SK-N-SH (cell line): ENCODE measurements around the gene CDH24. TPM values are rescaled to one million over a fixed set of nuclear protein-coding genes. Genes with fewer than 3 reads are reported as not detected.
A peak's percentile ranks its signal among the peaks of the same experiment; 100 is the strongest.

Experiments
- CTCF ChIA-PET: fragments of 300-600, 350-600 bp; formaldehyde crosslinking; extraction: SDS; loops from one replicate; lab custom pipeline; 2021; lab: Yijun Ruan, JAX
- POLR2A ChIA-PET: fragments of 350-600 bp; sonication (Branson Sonifier 250); formaldehyde crosslinking; extraction: SDS; loops from one replicate; lab custom pipeline; 2020; ENCODE audit warnings: antibody characterized with exemption, inconsistent platforms; lab: Yijun Ruan, JAX
- DNase-seq: peaks from one replicate; pipeline ENCODE4 v3.0.0; 2012
- H2AFZ ChIP-seq: fragments of 200-600 bp; sonication (generic); 2 replicates; pipeline ENCODE4 v1.8.1; 2016; ENCODE audit warnings: antibody characterized with exemption, mild to moderate bottlenecking, low read depth
- H3F3A ChIP-seq: fragments of 200-600 bp; sonication (generic); replicated peaks from 2 replicates; pipeline ENCODE3; 2016; ENCODE audit warnings: antibody characterized with exemption, mild to moderate bottlenecking; ENCODE audit not compliant: insufficient read depth
- H3K27ac ChIP-seq, 2 experiments: fragments of 200-500 bp in 1 of 2; fragments of 200-600 bp in 1 of 2; sonication (Bioruptor generic) in 1 of 2; sonication (generic), shearing (Covaris generic) in 1 of 2; 2 replicates each; pipeline versions ENCODE4 v1.5.1 to v1.6.1; 2014 to 2016; ENCODE audit warnings: low read depth in 2 of 2, inconsistent platforms in 1 of 2, low read length in 1 of 2, mild to moderate bottlenecking in 1 of 2, mixed read lengths in 1 of 2
- H3K27me3 ChIP-seq: fragments of 200-600 bp; sonication (generic), shearing (Covaris generic); 2 replicates; pipeline ENCODE4 v1.6.1; 2016; ENCODE audit warnings: mixed run types; ENCODE audit not compliant: insufficient read depth
- H3K36me3 ChIP-seq, 2 experiments: fragments of 200-500 bp in 1 of 2; fragments of 200-600 bp in 1 of 2; sonication (Bioruptor generic) in 1 of 2; sonication (generic) in 1 of 2; replicated peaks in 1 of 2; 2 replicates each; pipeline versions ENCODE3 to v1.5.1; 2014 to 2016; ENCODE audit warnings: low read length in 1 of 2, mild to moderate bottlenecking in 1 of 2; ENCODE audit not compliant: insufficient read depth in 2 of 2, control insufficient read depth in 1 of 2
- H3K4me1 ChIP-seq, 2 experiments: fragments of 200-500 bp in 1 of 2; fragments of 200-600 bp in 1 of 2; sonication (Bioruptor generic) in 1 of 2; sonication (generic), shearing (Covaris generic) in 1 of 2; 2 replicates each; pipeline versions ENCODE4 v1.5.1 to v1.6.1; 2014 to 2016; ENCODE audit warnings: low read depth in 1 of 2, low read length in 1 of 2, mixed run types in 1 of 2; ENCODE audit not compliant: insufficient read depth in 2 of 2, control insufficient read depth in 1 of 2
- H3K4me2 ChIP-seq: fragments of 200-600 bp; sonication (generic), shearing (Covaris generic); 2 replicates; pipeline ENCODE4 v1.6.1; 2017; ENCODE audit warnings: mixed run types
- H3K4me3 ChIP-seq, 2 experiments: fragments of 200-500 bp in 1 of 2; fragments of 200-600 bp in 1 of 2; sonication (Bioruptor generic) in 1 of 2; sonication (generic), shearing (Covaris generic) in 1 of 2; 2 replicates each; pipeline versions ENCODE4 v1.5.1 to v1.8.1; 2014 to 2016; ENCODE audit warnings: low read depth in 2 of 2, inconsistent platforms in 1 of 2, low read length in 1 of 2, mild to moderate bottlenecking in 1 of 2, mixed read lengths in 1 of 2, moderate library complexity in 1 of 2
- H3K79me2 ChIP-seq: fragments of 200-600 bp; sonication (generic); 2 replicates; pipeline ENCODE4 v1.8.1; 2017; ENCODE audit warnings: mild to moderate bottlenecking; ENCODE audit not compliant: insufficient read depth
- H3K9ac ChIP-seq: fragments of 200-600 bp; sonication (generic); 2 replicates; pipeline ENCODE4 v1.6.1; 2017; ENCODE audit warnings: mixed run types
- H3K9me2 ChIP-seq: fragments of 200-600 bp; sonication (generic); 2 replicates; pipeline ENCODE4 v1.6.1; 2017; ENCODE audit warnings: mixed run types
- H3K9me3 ChIP-seq: fragments of 200-600 bp; sonication (generic); 2 replicates; pipeline ENCODE4 v1.6.1; 2017; ENCODE audit warnings: mixed run types, mild to moderate bottlenecking, moderate library complexity
- H4K20me1 ChIP-seq: fragments of 200-600 bp; sonication (generic); 2 replicates; pipeline ENCODE4 v1.6.1; 2017; ENCODE audit warnings: mild to moderate bottlenecking, mixed run types; ENCODE audit not compliant: insufficient read depth
- CHD2 ChIP-seq: fragments of 150-350 bp; IDR thresholded peaks from 2 replicates; pipeline ENCODE4 v1.6.1; 2018; ENCODE audit warnings: low read length; ENCODE audit not compliant: partially characterized antibody
- ELF1 ChIP-seq: IDR thresholded peaks from 2 replicates; pipeline ENCODE4 v1.4.0; 2012
- FOSL2 ChIP-seq: IDR thresholded peaks from 2 replicates; pipeline ENCODE4 v1.4.0; 2012; ENCODE audit warnings: low read depth, mild to moderate bottlenecking, moderate library complexity, borderline replicate concordance
- GABPA ChIP-seq: IDR thresholded peaks from 2 replicates; pipeline ENCODE4 v1.4.0; 2012; ENCODE audit warnings: low read depth, mild to moderate bottlenecking
- IRF3 ChIP-seq: fragments of 150-350 bp; IDR thresholded peaks from 2 replicates; pipeline ENCODE4 v1.6.1; 2016; ENCODE audit warnings: mild to moderate bottlenecking, low read depth, low read length
- JUND ChIP-seq: IDR thresholded peaks from 2 replicates; pipeline ENCODE4 v1.4.0; 2012
- MAX ChIP-seq: IDR thresholded peaks from 2 replicates; pipeline ENCODE4 v1.4.0; 2012; ENCODE audit warnings: low read depth
- MXI1 ChIP-seq: IDR thresholded peaks from 2 replicates; pipeline ENCODE4 v1.6.1; 2012; ENCODE audit warnings: mild to moderate bottlenecking, low read depth, low read length, improper control_type of control experiment
- POLR2AphosphoS5 ChIP-seq: IDR thresholded peaks from 2 replicates; pipeline ENCODE4 v1.6.1; 2012; ENCODE audit warnings: low read depth, low read length
- RFX5 ChIP-seq: IDR thresholded peaks from 2 replicates; pipeline ENCODE4 v1.6.1; 2012; ENCODE audit warnings: mild to moderate bottlenecking, improper control_type of control experiment, low read length
- TAF1 ChIP-seq: IDR thresholded peaks from 2 replicates; pipeline ENCODE4 v1.6.1; 2012; ENCODE audit warnings: low read depth, mild to moderate bottlenecking, low read length, moderate library complexity, borderline replicate concordance
- YY1 ChIP-seq: IDR thresholded peaks from 2 replicates; pipeline ENCODE4 v1.4.0; 2012; ENCODE audit warnings: low read depth, mild to moderate bottlenecking
- whole genome bisulfite sequencing: methylation state at CpG from one replicate; pipeline ENCODE4 v1.1.6; 2017; ENCODE audit warnings: low lambda C conversion rate; 5-methylcytosine and 5-hydroxymethylcytosine counted together
- polyA plus RNA-seq, 3 experiments: library from polyadenylated mRNA; depleted of rRNA; stranded (reverse); fragments of >200 nt; gene quantifications; 2 replicates each; pipeline ENCODE4 v1.2.3, GENCODE V29; 2012
- TF ChIP-seq, protein P1 (sequence below): IDR thresholded peaks from 2 replicates; pipeline ENCODE4 v1.6.1; 2012; ENCODE audit warnings: mild to moderate bottlenecking, low read depth, low read length, moderate library complexity
- TF ChIP-seq, protein P2 (sequence below): fragments of 150-350 bp; IDR thresholded peaks from 2 replicates; pipeline ENCODE4 v1.6.1; 2017; ENCODE audit warnings: antibody characterized with exemption, low read length, low read depth, borderline replicate concordance

CDH24 gene
- polyA plus RNA-seq, 1 of the 3 experiments (the other 2 are of a cell fraction), result 30.8 TPM

DNA sequence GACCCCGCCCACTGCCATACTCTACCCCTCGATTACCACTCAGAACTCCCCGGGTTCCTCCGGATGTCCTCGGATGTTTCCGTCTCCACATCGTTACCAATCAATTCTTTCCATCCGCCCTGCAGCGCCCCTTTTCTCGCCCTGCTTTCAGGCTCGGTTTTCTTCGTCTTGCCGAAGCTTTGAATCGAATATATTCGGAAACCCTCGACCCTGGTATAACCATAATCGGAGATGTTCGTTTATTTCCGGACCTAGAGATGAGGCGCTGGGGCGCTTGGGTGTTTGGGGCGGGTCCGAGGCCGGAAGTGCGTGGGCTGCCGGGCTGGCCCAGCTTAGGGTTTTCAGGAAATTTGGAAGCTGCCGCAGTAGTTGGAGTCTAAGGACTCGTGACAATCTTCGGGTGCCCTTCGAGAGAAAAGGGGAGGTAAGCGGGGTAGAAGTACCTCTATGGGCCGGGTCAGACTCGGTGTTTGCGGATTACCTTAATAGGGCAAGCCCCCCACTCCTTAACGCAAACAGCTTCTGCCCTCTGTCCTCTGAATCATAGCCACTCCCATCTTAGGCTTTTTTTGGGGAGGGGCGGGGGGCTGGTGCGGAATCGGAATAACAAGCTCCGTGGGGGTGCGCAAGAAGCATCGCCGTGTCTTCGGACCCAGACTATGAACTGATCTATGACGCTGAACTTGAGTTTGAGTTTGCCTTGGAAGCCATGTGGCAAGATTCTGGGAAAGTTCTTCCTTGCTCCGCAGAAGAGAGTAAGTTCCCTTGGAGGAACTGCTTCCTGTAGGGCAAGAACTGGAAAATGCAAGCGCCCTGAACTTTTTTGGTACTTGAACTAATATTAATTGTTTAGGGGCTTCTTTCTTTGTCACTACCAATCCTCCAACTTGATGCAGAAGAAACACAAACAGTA, 38.1 kb upstream of the CDH24 start, which contains the start of gene C14orf119:
C14orf119 (plus strand) TSS at position 310 of the 913 bp plus-strand sequence. CDS start 2,154 bp downstream, outside the sequence.
- Histone ChIP-seq H3F3A (no peaks in the 10 kb centered on the region), H4K20me1 (peaks cover 58% of the 10 kb centered on the region), H3K9me2 (no peaks in the 10 kb centered on the region), H3K4me1 (peaks cover 7 to 20% of the 10 kb centered on the region in 2 experiments; a peak in 3 of 4 replicates), H3K36me3 (peaks cover 39 to 45% of the 10 kb centered on the region in 2 experiments), H3K4me2 (peak within 1 kb of the TSS; percentile 86), H3K27ac (peak within 1 kb of the TSS; percentile 93 to 96), H3K79me2 (peaks cover 78% of the 10 kb centered on the region), H2AFZ (peak within 1 kb of the TSS; percentile 75), H3K4me3 (peak within 1 kb of the TSS; percentile 77 to 94), H3K9ac (peak within 1 kb of the TSS; percentile 95), H3K27me3 (no peaks in the 10 kb centered on the region), H3K9me3 (no peaks in the 10 kb centered on the region)
- DNase-seq, result peak; percentile 97
- CTCF ChIA-PET, result interaction anchor here (0.6 to 3.4 kb wide), 14 partner anchors 13 to 223 kb away, joined by 3 to 21 read pairs (median 4); partner anchors contain the start of gene CDH24
- POLR2A ChIA-PET, result interaction anchor here (0.6 to 2.1 kb wide), 15 partner anchors 12 to 467 kb away, joined by 3 to 11 read pairs (median 4); partner anchors contain the start of genes CDH24, HOMEZ, PABPN1 and PPP1R3E
- TF ChIP-seq JUND (no peak; the same call in 1 of the 2 replicates), MAX (peak; percentile 56; the same call in 1 of the 2 replicates), MXI1 (peak; percentile 46; the same call in 1 of the 2 replicates), IRF3 (no peak), YY1 (0 out of 2 replicates have a peak, but pooled peaks have one; percentile 57), CHD2 (no peak), POLR2AphosphoS5 (peak; percentile 88), FOSL2 (peak; percentile 44; the same call in 1 of the 2 replicates), GABPA (peak; percentile 71), TAF1 (peak; percentile 78), ELF1 (peak; percentile 69; the same call in 1 of the 2 replicates), RFX5 (peak; percentile 16)
- TF ChIP-seq, protein P1, sequence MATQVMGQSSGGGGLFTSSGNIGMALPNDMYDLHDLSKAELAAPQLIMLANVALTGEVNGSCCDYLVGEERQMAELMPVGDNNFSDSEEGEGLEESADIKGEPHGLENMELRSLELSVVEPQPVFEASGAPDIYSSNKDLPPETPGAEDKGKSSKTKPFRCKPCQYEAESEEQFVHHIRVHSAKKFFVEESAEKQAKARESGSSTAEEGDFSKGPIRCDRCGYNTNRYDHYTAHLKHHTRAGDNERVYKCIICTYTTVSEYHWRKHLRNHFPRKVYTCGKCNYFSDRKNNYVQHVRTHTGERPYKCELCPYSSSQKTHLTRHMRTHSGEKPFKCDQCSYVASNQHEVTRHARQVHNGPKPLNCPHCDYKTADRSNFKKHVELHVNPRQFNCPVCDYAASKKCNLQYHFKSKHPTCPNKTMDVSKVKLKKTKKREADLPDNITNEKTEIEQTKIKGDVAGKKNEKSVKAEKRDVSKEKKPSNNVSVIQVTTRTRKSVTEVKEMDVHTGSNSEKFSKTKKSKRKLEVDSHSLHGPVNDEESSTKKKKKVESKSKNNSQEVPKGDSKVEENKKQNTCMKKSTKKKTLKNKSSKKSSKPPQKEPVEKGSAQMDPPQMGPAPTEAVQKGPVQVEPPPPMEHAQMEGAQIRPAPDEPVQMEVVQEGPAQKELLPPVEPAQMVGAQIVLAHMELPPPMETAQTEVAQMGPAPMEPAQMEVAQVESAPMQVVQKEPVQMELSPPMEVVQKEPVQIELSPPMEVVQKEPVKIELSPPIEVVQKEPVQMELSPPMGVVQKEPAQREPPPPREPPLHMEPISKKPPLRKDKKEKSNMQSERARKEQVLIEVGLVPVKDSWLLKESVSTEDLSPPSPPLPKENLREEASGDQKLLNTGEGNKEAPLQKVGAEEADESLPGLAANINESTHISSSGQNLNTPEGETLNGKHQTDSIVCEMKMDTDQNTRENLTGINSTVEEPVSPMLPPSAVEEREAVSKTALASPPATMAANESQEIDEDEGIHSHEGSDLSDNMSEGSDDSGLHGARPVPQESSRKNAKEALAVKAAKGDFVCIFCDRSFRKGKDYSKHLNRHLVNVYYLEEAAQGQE, result 0 out of 2 replicates have a peak, but pooled peaks have one; percentile 9
- TF ChIP-seq, protein P2, sequence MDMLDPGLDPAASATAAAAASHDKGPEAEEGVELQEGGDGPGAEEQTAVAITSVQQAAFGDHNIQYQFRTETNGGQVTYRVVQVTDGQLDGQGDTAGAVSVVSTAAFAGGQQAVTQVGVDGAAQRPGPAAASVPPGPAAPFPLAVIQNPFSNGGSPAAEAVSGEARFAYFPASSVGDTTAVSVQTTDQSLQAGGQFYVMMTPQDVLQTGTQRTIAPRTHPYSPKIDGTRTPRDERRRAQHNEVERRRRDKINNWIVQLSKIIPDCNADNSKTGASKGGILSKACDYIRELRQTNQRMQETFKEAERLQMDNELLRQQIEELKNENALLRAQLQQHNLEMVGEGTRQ, result no peak
- under 1% methylated on average over 40 of the region's 46 CpGs for WGBS
